Measurements from ENCODE around the gene IL13RA1.

IL13RA1 gene

GRCh38 chrX:118751950-118752783, 24.8 kb downstream of the IL13RA1 start:
- H3K4me3 ChIP-seq (ENCODE audit: low read length) = no peak overlapping the region
- no CpG with 5 or more reads among the region's 9 CpGs for WGBS (ENCODE audit: insufficient coverage, insufficient read length)
- no peaks in the 10 kb centered on the region for H3K4me1 ChIP-seq (ENCODE audit: control insufficient read depth, insufficient read depth, low read length)
- no peaks in the 10 kb centered on the region for H3K27me3 ChIP-seq (ENCODE audit: control insufficient read depth, insufficient read depth, low read length)
- no peak overlapping the region for H3K27ac ChIP-seq (ENCODE audit: low read length)
- H3K9me3 ChIP-seq (ENCODE audit: control insufficient read depth, insufficient read depth, low read length) = no peaks in the 10 kb centered on the region
- H3K36me3 ChIP-seq (ENCODE audit: control insufficient read depth, insufficient read depth, low read length) = no peaks in the 10 kb centered on the region
- DNase-seq (ENCODE audit: low read depth, low spot score) = no peak

GRCh38 chrX:118755633-118756032, 28.2 kb downstream of the IL13RA1 start:
- Histone ChIP-seq H3K27ac (ENCODE audit: low read length) (no peak overlapping the region), H3K27me3 (ENCODE audit: control insufficient read depth, insufficient read depth, low read length) (no peaks in the 10 kb centered on the region)
- WGBS (ENCODE audit: insufficient coverage, insufficient read length) = no CpG with 5 or more reads among the region's 4 CpGs

GRCh38 chrX:118756101-118756500, 28.7 kb downstream of the IL13RA1 start:
- Histone ChIP-seq H3K9me3 (ENCODE audit: control insufficient read depth, insufficient read depth, low read length) (no peaks in the 10 kb centered on the region), H3K4me3 (ENCODE audit: low read length) (no peak overlapping the region), H3K27me3 (ENCODE audit: control insufficient read depth, insufficient read depth, low read length) (no peaks in the 10 kb centered on the region), H3K36me3 (ENCODE audit: control insufficient read depth, insufficient read depth, low read length) (no peaks in the 10 kb centered on the region), H3K4me1 (ENCODE audit: control insufficient read depth, insufficient read depth, low read length) (no peaks in the 10 kb centered on the region), H3K27ac (ENCODE audit: low read length) (no peak overlapping the region)
- DNase-seq (ENCODE audit: low read depth, low spot score) = no peak
- WGBS (ENCODE audit: insufficient coverage, insufficient read length) = no CpG with 5 or more reads among the region's 2 CpGs

More at GRCh38 chrX:118755633-118756032, 28.2 kb downstream of the IL13RA1 start:
- Histone ChIP-seq H3K36me3 (ENCODE audit: control insufficient read depth, insufficient read depth, low read length) (no peaks in the 10 kb centered on the region), H3K4me1 (ENCODE audit: control insufficient read depth, insufficient read depth, low read length) (no peaks in the 10 kb centered on the region), H3K9me3 (ENCODE audit: control insufficient read depth, insufficient read depth, low read length) (no peaks in the 10 kb centered on the region), H3K4me3 (ENCODE audit: low read length) (no peak overlapping the region)
- no peak for DNase-seq (ENCODE audit: low read depth, low spot score)

- no peaks in the 10 kb centered on the region for H3K27me3 ChIP-seq (ENCODE audit: control insufficient read depth, insufficient read depth, low read length)
- no CpG with 5 or more reads among the region's 2 CpGs for WGBS (ENCODE audit: insufficient coverage, insufficient read length)
- no peak for DNase-seq (ENCODE audit: low read depth, low spot score)
- H3K4me1 ChIP-seq (ENCODE audit: control insufficient read depth, insufficient read depth, low read length) = no peaks in the 10 kb centered on the region
- no peak overlapping the region for H3K27ac ChIP-seq (ENCODE audit: low read length)
- no peak overlapping the region for H3K4me3 ChIP-seq (ENCODE audit: low read length)
- H3K36me3 ChIP-seq (ENCODE audit: control insufficient read depth, insufficient read depth, low read length) = no peaks in the 10 kb centered on the region
- no peaks in the 10 kb centered on the region for H3K9me3 ChIP-seq (ENCODE audit: control insufficient read depth, insufficient read depth, low read length)
Measured at GRCh38 chrX:118758511-118758910, 31.1 kb downstream of the IL13RA1 start.

- no peak overlapping the region for H3K4me3 ChIP-seq (ENCODE audit: low read length)
- no CpG with 5 or more reads among the region's 3 CpGs for WGBS (ENCODE audit: insufficient coverage, insufficient read length)
- no peak for DNase-seq (ENCODE audit: low read depth, low spot score)
Measured at GRCh38 chrX:118760025-118760424, 32.6 kb downstream of the IL13RA1 start.

GRCh38 chrX:118761939-118762707, 34.7 kb downstream of the IL13RA1 start:
- Histone ChIP-seq H3K27me3 (ENCODE audit: control insufficient read depth, insufficient read depth, low read length) (no peaks in the 10 kb centered on the region), H3K4me1 (ENCODE audit: control insufficient read depth, insufficient read depth, low read length) (no peaks in the 10 kb centered on the region), H3K36me3 (ENCODE audit: control insufficient read depth, insufficient read depth, low read length) (no peaks in the 10 kb centered on the region), H3K27ac (ENCODE audit: low read length) (no peak overlapping the region), H3K9me3 (ENCODE audit: control insufficient read depth, insufficient read depth, low read length) (no peaks in the 10 kb centered on the region), H3K4me3 (ENCODE audit: low read length) (no peak overlapping the region)
- DNase-seq (ENCODE audit: low read depth, low spot score) = no peak
- WGBS (ENCODE audit: insufficient coverage, insufficient read length) = no CpG with 5 or more reads among the region's 5 CpGs

More at GRCh38 chrX:118760025-118760424, 32.6 kb downstream of the IL13RA1 start:
- no peaks in the 10 kb centered on the region for H3K27me3 ChIP-seq (ENCODE audit: control insufficient read depth, insufficient read depth, low read length)
- no peaks in the 10 kb centered on the region for H3K9me3 ChIP-seq (ENCODE audit: control insufficient read depth, insufficient read depth, low read length)
- H3K27ac ChIP-seq (ENCODE audit: low read length) = no peak overlapping the region
- H3K36me3 ChIP-seq (ENCODE audit: control insufficient read depth, insufficient read depth, low read length) = no peaks in the 10 kb centered on the region
- no peaks in the 10 kb centered on the region for H3K4me1 ChIP-seq (ENCODE audit: control insufficient read depth, insufficient read depth, low read length)

GRCh38 chrX:118763489-118763888, 36.1 kb downstream of the IL13RA1 start:
- H3K4me3 ChIP-seq (ENCODE audit: low read length) = no peak overlapping the region
- no CpG with 5 or more reads among the region's 1 CpG for WGBS (ENCODE audit: insufficient coverage, insufficient read length)

GRCh38 chrX:118764122-118764521, 36.7 kb downstream of the IL13RA1 start:
- WGBS (ENCODE audit: insufficient coverage, insufficient read length) = no CpG with 5 or more reads among the region's 4 CpGs
- no peaks in the 10 kb centered on the region for H3K36me3 ChIP-seq (ENCODE audit: control insufficient read depth, insufficient read depth, low read length)
- H3K27me3 ChIP-seq (ENCODE audit: control insufficient read depth, insufficient read depth, low read length) = no peaks in the 10 kb centered on the region
- no peaks in the 10 kb centered on the region for H3K9me3 ChIP-seq (ENCODE audit: control insufficient read depth, insufficient read depth, low read length)
- no peak for DNase-seq (ENCODE audit: low read depth, low spot score)
- no peaks in the 10 kb centered on the region for H3K4me1 ChIP-seq (ENCODE audit: control insufficient read depth, insufficient read depth, low read length)
- no peak overlapping the region for H3K4me3 ChIP-seq (ENCODE audit: low read length)
- no peak overlapping the region for H3K27ac ChIP-seq (ENCODE audit: low read length)

More at GRCh38 chrX:118763489-118763888, 36.1 kb downstream of the IL13RA1 start:
- H3K4me1 ChIP-seq (ENCODE audit: control insufficient read depth, insufficient read depth, low read length) = no peaks in the 10 kb centered on the region
- no peak for DNase-seq (ENCODE audit: low read depth, low spot score)
- H3K36me3 ChIP-seq (ENCODE audit: control insufficient read depth, insufficient read depth, low read length) = no peaks in the 10 kb centered on the region
- H3K27me3 ChIP-seq (ENCODE audit: control insufficient read depth, insufficient read depth, low read length) = no peaks in the 10 kb centered on the region
- H3K27ac ChIP-seq (ENCODE audit: low read length) = no peak overlapping the region
- H3K9me3 ChIP-seq (ENCODE audit: control insufficient read depth, insufficient read depth, low read length) = no peaks in the 10 kb centered on the region

GRCh38 chrX:118770133-118770760, 42.8 kb downstream of the IL13RA1 start:
- Histone ChIP-seq H3K27ac (ENCODE audit: low read length) (no peak overlapping the region), H3K4me3 (ENCODE audit: low read length) (no peak overlapping the region), H3K27me3 (ENCODE audit: control insufficient read depth, insufficient read depth, low read length) (no peaks in the 10 kb centered on the region), H3K36me3 (ENCODE audit: control insufficient read depth, insufficient read depth, low read length) (no peaks in the 10 kb centered on the region), H3K9me3 (ENCODE audit: control insufficient read depth, insufficient read depth, low read length) (no peaks in the 10 kb centered on the region), H3K4me1 (ENCODE audit: control insufficient read depth, insufficient read depth, low read length) (no peaks in the 10 kb centered on the region)
- no CpG with 5 or more reads among the region's 38 CpGs for WGBS (ENCODE audit: insufficient coverage, insufficient read length)
- DNase-seq (ENCODE audit: low read depth, low spot score) = no peak

- DNase-seq (ENCODE audit: low read depth, low spot score) = no peak
- no peaks in the 10 kb centered on the region for H3K27me3 ChIP-seq (ENCODE audit: control insufficient read depth, insufficient read depth, low read length)
- H3K9me3 ChIP-seq (ENCODE audit: control insufficient read depth, insufficient read depth, low read length) = no peaks in the 10 kb centered on the region
- H3K27ac ChIP-seq (ENCODE audit: low read length) = no peak overlapping the region
- WGBS (ENCODE audit: insufficient coverage, insufficient read length) = no CpG with 5 or more reads among the region's 4 CpGs
- no peaks in the 10 kb centered on the region for H3K4me1 ChIP-seq (ENCODE audit: control insufficient read depth, insufficient read depth, low read length)
- H3K36me3 ChIP-seq (ENCODE audit: control insufficient read depth, insufficient read depth, low read length) = no peaks in the 10 kb centered on the region
- no peak overlapping the region for H3K4me3 ChIP-seq (ENCODE audit: low read length)
Measured at GRCh38 chrX:118772051-118772450, 44.6 kb downstream of the IL13RA1 start.
